Esophagus (tissue), 2 donors: ENCODE measurements around the gene OR2G6. TPM values are rescaled to one million over a fixed set of nuclear protein-coding genes. Genes with fewer than 3 reads are reported as not detected.
"Not testable (repeated sequence)": the region's sequence is repeated elsewhere in the genome, so short reads cannot be mapped to it uniquely, and the experiment has no call there.

Experiments used
- H3K27ac ChIP-seq, 2 donors: one replicate each; pipeline ENCODE4 v1.5.1; 2013; ENCODE audit warnings: low read depth in 2 of 2, mild to moderate bottlenecking in 2 of 2, inconsistent platforms in 1 of 2, low read length in 1 of 2, moderate library complexity in 1 of 2
- H3K27me3 ChIP-seq, 2 donors: one replicate each; pipeline ENCODE4 v1.6.1; 2013; ENCODE audit warnings: low read length in 2 of 2, control low read depth in 1 of 2, mild to moderate bottlenecking in 1 of 2; ENCODE audit not compliant: insufficient read depth in 2 of 2, control insufficient read depth in 1 of 2
- H3K36me3 ChIP-seq, 2 donors: one replicate each; pipeline ENCODE4 v1.6.1; 2013; ENCODE audit warnings: low read length in 1 of 2; ENCODE audit not compliant: control insufficient read depth in 2 of 2, insufficient read depth in 2 of 2
- H3K4me1 ChIP-seq, 2 donors: one replicate each; pipeline ENCODE4 v1.6.1; 2013; ENCODE audit warnings: low read length in 1 of 2; ENCODE audit not compliant: control insufficient read depth in 2 of 2, insufficient read depth in 2 of 2
- H3K4me3 ChIP-seq, 2 donors: one replicate each; pipeline ENCODE4 v1.5.1; 2013; ENCODE audit warnings: low read length in 2 of 2, mild to moderate bottlenecking in 2 of 2, low read depth in 1 of 2, moderate library complexity in 1 of 2
- H3K9me3 ChIP-seq, 2 donors: one replicate each; pipeline ENCODE4 v1.6.1; 2013; ENCODE audit warnings: mild to moderate bottlenecking in 2 of 2, low read depth in 1 of 2, low read length in 1 of 2, moderate library complexity in 1 of 2; ENCODE audit not compliant: control insufficient read depth in 2 of 2, insufficient read depth in 1 of 2
- WGBS, 2 donors: extraction: QIAGEN DNeasy Blood & Tissue Kit; methylation state at CpG; one replicate each; pipeline ENCODE4 v1.1.7; 2013; 5-methylcytosine and 5-hydroxymethylcytosine counted together
- polyA plus RNA-seq, 2 donors: library from polyadenylated mRNA; stranded (reverse); fragments of 200-250 nt; gene quantifications; one replicate each; pipeline ENCODE4 v1.2.3, GENCODE V29; 2013
- donor health status: healthy with polysubstance abuse.
- donor health status: Bipolar disorder and iron deficiency.

OR2G6 gene
- not detected for polyA plus RNA-seq

GRCh38 chr1:248507773-248508172 lies at the start of gene OR2G6:
Gene OR2G6 (plus strand): TSS chr1:248508073. CDS start chr1:248521647, 13,574 bp downstream.
- H3K27me3 ChIP-seq, H3K27ac ChIP-seq, H3K4me3 ChIP-seq, H3K36me3 ChIP-seq, H3K4me1 ChIP-seq, H3K9me3 ChIP-seq: not testable (repeated sequence)
- no CpG with 5 or more reads among the region's 2 CpGs for WGBS, 2 donors

GRCh38 chr1:248459117-248459516 lies 48.8 kb upstream of the OR2G6 start:
- not testable (repeated sequence) for H3K36me3 ChIP-seq, H3K4me1 ChIP-seq, H3K27me3 ChIP-seq, H3K9me3 ChIP-seq, H3K27ac ChIP-seq, H3K4me3 ChIP-seq
- WGBS, 2 donors, result 68 to 69% methylated on average over 7 of the region's 7 CpGs

GRCh38 chr1:248471154-248471553 lies 36.7 kb upstream of the OR2G6 start:
- no peaks in the 10 kb centered on the region for H3K9me3 ChIP-seq
- 82 to 87% methylated on average over 4 of the region's 4 CpGs for WGBS, 2 donors
- H3K4me3 ChIP-seq, result no peak overlapping the region
- no peaks in the 10 kb centered on the region for H3K27me3 ChIP-seq
- H3K36me3 ChIP-seq, result no peaks in the 10 kb centered on the region
- no peak overlapping the region for H3K27ac ChIP-seq
- H3K4me1 ChIP-seq, result no peaks in the 10 kb centered on the region

- not testable (repeated sequence) for H3K4me1 ChIP-seq, H3K27ac ChIP-seq, H3K27me3 ChIP-seq, H3K9me3 ChIP-seq, H3K36me3 ChIP-seq, H3K4me3 ChIP-seq
- 58 to 59% methylated on average over 2 of the region's 2 CpGs for WGBS, 2 donors
These were observed 35.8 kb upstream of the OR2G6 start for GRCh38 chr1:248472111-248472510.

- not testable (repeated sequence) for H3K27ac ChIP-seq, H3K9me3 ChIP-seq, H3K4me1 ChIP-seq, H3K27me3 ChIP-seq, H3K36me3 ChIP-seq, H3K4me3 ChIP-seq
- 77 to 80% methylated on average over 2 of the region's 2 CpGs for whole genome bisulfite sequencing, 2 donors
These were observed 34.8 kb upstream of the OR2G6 start, which contains the start of gene OR2T3 for GRCh38 chr1:248473051-248473450. Gene OR2T3 (plus strand): TSS chr1:248473351. CDS start chr1:248473351, 0 bp downstream.

- not testable (repeated sequence) for H3K4me3 ChIP-seq, H3K27ac ChIP-seq, H3K36me3 ChIP-seq, H3K27me3 ChIP-seq, H3K9me3 ChIP-seq, H3K4me1 ChIP-seq
- no CpG with 5 or more reads among the region's 1 CpG for WGBS, 2 donors
These were observed 32.2 kb upstream of the OR2G6 start for GRCh38 chr1:248475660-248476059.

GRCh38 chr1:248481686-248482579 lies 25.9 kb upstream of the OR2G6 start:
- H3K27ac ChIP-seq, H3K36me3 ChIP-seq, H3K27me3 ChIP-seq, H3K4me3 ChIP-seq, H3K4me1 ChIP-seq, H3K9me3 ChIP-seq: not testable (repeated sequence)
- 64 to 67% methylated on average over 13 of the region's 13 CpGs for WGBS, 2 donors

GRCh38 chr1:248488289-248488688 lies 19.6 kb upstream of the OR2G6 start, which contains the start of gene OR2T5:
Gene OR2T5 (plus strand): TSS chr1:248488589. CDS start chr1:248488589, 0 bp downstream.
- H3K36me3 ChIP-seq, H3K27ac ChIP-seq, H3K4me3 ChIP-seq, H3K27me3 ChIP-seq, H3K9me3 ChIP-seq, H3K4me1 ChIP-seq: not testable (repeated sequence)
- WGBS, 2 donors, result 72 to 74% methylated on average over 5 of the region's 6 CpGs

GRCh38 chr1:248496661-248497060 lies 11.2 kb upstream of the OR2G6 start:
- H3K4me1 ChIP-seq, H3K27me3 ChIP-seq, H3K27ac ChIP-seq, H3K4me3 ChIP-seq, H3K36me3 ChIP-seq, H3K9me3 ChIP-seq: not testable (repeated sequence)
- WGBS, 2 donors, result no CpG with 5 or more reads among the region's 5 CpGs
